ENCODE data around the gene SWSAP1. TPM values are rescaled to one million over a fixed set of nuclear protein-coding genes. Genes with fewer than 3 reads are reported as not detected.

The SWSAP1 gene
- total and polyA plus RNA-seq, 2 of the 8 experiments (the other 6 are each of a cell fraction or from before 2014, with no cell fraction given), result 3.1 to 5.2 TPM

DNA sequence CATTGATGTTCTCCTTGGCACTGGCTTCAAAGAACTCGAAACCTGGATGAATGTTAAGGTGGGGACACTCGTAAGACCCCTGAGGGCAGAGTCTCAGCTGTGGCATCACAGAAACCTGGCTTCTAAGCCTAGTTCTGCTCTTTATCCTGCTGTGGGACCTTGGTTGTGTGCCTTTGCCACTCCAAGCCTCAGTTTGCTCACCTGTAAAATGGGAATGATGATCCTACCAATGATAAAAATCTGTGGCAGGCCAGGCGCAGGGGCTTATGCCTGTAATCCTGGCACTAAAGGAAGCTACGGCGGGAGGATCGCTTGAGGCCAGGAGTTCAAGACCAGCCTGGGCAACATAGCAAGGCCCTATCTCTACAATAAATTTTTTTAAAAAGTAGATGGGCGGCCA, 48.9 kb upstream of the SWSAP1 start:
- ChIA-PET CTCF (ENCODE audit: partially characterized antibody) (interaction anchor here (0.6 to 1.1 kb wide), 4 partner anchors 28 to 247 kb away, joined by 3 to 4 read pairs (median 4); no protein-coding TSS in a partner anchor), POLR2A (ENCODE audit: partially characterized antibody) (interaction anchor here (1.4 to 1.6 kb wide), 2 partner anchors 12 to 19 kb away, joined by 3 to 4 read pairs; no protein-coding TSS in a partner anchor)
- no peaks in the 10 kb centered on the region for H3K9me3 ChIP-seq (ENCODE audit: insufficient read depth in 2 of 2, low read depth in 1 of 2, low read length in 1 of 2)
- no peak overlapping the region for H2AK5ac ChIP-seq (ENCODE audit: low read depth, low read length)
- no peak overlapping the region for H4K91ac ChIP-seq (replicated peaks; ENCODE audit: insufficient read length, low read length)
- H2BK5ac ChIP-seq (ENCODE audit: low read depth, low read length), result no peak overlapping the region
- no peaks in the 10 kb centered on the region for H3K36me3 ChIP-seq (ENCODE audit: control insufficient read depth in 2 of 4, insufficient read depth in 4 of 4, low read length in 3 of 4)
- no peak overlapping the region for H4K8ac ChIP-seq (ENCODE audit: extremely low read depth, insufficient read depth, low read length)
- no peak overlapping the region for H3K27ac ChIP-seq (ENCODE audit: low read depth, low read length)
- 88% methylated on average over 7 of the region's 7 CpGs; no CpG with 5 or more reads in 1 of the 2 experiments for WGBS, 2 experiments (ENCODE audit: extremely low coverage in 1 of 2, insufficient coverage in 1 of 2, insufficient read length in 1 of 2, insufficient replicate concordance in 2 of 2, low coverage in 1 of 2, low lambda C conversion rate in 2 of 2, missing lambda C conversion rate in 1 of 2)
- H3K4ac ChIP-seq (replicated peaks; ENCODE audit: insufficient read length, low read depth, low read length), result no peak overlapping the region
- peaks cover 0 to 5% (median 0%) of the 10 kb centered on the region in 4 experiments; a peak in 3 of 7 replicates for H3K4me1 ChIP-seq (replicated peaks in 1 of 4; ENCODE audit: control insufficient read depth in 3 of 4, insufficient read depth in 4 of 4, low read length in 3 of 4)
- no peak overlapping the region for H3K18ac ChIP-seq (ENCODE audit: extremely low read depth, low read length)
- H2AFZ ChIP-seq (ENCODE audit: low read length), result no peak overlapping the region
- no peaks in the 10 kb centered on the region for H3K79me2 ChIP-seq (ENCODE audit: control insufficient read depth in 1 of 2, insufficient read depth in 2 of 2, low read length in 2 of 2)
- no peak overlapping the region for H3K14ac ChIP-seq (ENCODE audit: insufficient read length)
- no peak overlapping the region for H3K4me2 ChIP-seq (ENCODE audit: insufficient read depth in 1 of 2, low read depth in 2 of 2, low read length in 2 of 2)
- FAIRE-seq (no peak), DNase-seq (ENCODE audit: low read depth in 1 of 2, low spot score in 2 of 2) (no peak)
- H4K20me1 ChIP-seq (replicated peaks in 1 of 2; ENCODE audit: control insufficient read depth in 1 of 2, insufficient read depth in 2 of 2, low read length in 2 of 2), result no peaks in the 10 kb centered on the region
- no peak for TF ChIP-seq SIN3A (conservative IDR thresholded peaks at IDR 0.05 in 1 of 2, IDR thresholded peaks at IDR 0.05 in 1 of 2; ENCODE audit: low read depth in 1 of 2, low read length in 2 of 2)
- TF ChIP-seq FOSL1 (IDR thresholded peaks at IDR 0.05; ENCODE audit: insufficient read depth, low read depth, low read length), result no peak
- no peak for TF ChIP-seq BCL11A (IDR thresholded peaks at IDR 0.05; ENCODE audit: low read depth in 2 of 2, low read length in 2 of 2)
- TF ChIP-seq TEAD4 (IDR thresholded peaks at IDR 0.05; ENCODE audit: low read depth, low read length), result no peak
- no peak overlapping the region for H3K9ac ChIP-seq (replicated peaks in 1 of 4; ENCODE audit: extremely low read depth in 1 of 4, low read depth in 3 of 4, low read length in 3 of 4)
- no peak overlapping the region for H3K4me3 ChIP-seq (ENCODE audit: extremely low read depth in 1 of 4, insufficient read depth in 2 of 4, low read depth in 3 of 4, low read length in 4 of 4)
- H3K56ac ChIP-seq (replicated peaks; ENCODE audit: insufficient read length, low read depth, low read length), result no peak overlapping the region
- no peak overlapping the region for H2BK15ac ChIP-seq (ENCODE audit: low read length)
- H2BK12ac ChIP-seq (ENCODE audit: low read depth, low read length), result no peak overlapping the region
- no peaks in the 10 kb centered on the region for H3K79me1 ChIP-seq (ENCODE audit: low read depth, low read length)
- no peaks in the 10 kb centered on the region for H3K23me2 ChIP-seq (ENCODE audit: low read depth, low read length)
- no peaks in the 10 kb centered on the region for H3K27me3 ChIP-seq (replicated peaks in 1 of 4; ENCODE audit: control insufficient read depth in 3 of 4, extremely low read depth in 1 of 4, insufficient read depth in 3 of 4, low read length in 3 of 4)
- no peak overlapping the region for H4K5ac ChIP-seq (ENCODE audit: insufficient read length, low read depth, low read length)
- no peak overlapping the region for H2BK120ac ChIP-seq (replicated peaks; ENCODE audit: low read depth, low read length)
- H2BK20ac ChIP-seq (ENCODE audit: low read length), result no peak overlapping the region
- H3K23ac ChIP-seq (ENCODE audit: insufficient read length), result no peak overlapping the region
